Fibroblast of skin of right biceps (primary cell): ENCODE results near the gene CENPU.

Experiments
- DNase-seq: peaks from one replicate; pipeline ENCODE4 v3.0.0-alpha.2; 2013

CENPU gene

DNA sequence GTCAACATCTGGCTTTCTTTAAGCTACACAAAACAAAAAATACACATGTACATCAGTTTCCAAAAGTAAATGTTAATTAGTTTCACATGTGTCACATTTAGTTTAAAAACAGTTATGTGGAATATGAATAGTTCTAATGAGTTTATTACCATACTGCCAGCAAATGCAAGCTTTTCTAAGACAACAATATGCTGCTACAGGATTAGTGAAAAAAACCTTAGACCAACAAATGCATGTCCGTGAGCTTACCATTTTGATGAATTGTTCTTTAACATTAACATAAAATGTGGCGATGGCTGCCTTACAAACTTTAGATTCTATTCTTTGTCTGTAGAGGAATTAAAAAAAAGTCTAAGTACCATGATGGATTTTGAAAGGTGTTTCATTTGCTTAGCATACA, 31.8 kb downstream of the CENPU start:
- no peak for DNase-seq

DNA sequence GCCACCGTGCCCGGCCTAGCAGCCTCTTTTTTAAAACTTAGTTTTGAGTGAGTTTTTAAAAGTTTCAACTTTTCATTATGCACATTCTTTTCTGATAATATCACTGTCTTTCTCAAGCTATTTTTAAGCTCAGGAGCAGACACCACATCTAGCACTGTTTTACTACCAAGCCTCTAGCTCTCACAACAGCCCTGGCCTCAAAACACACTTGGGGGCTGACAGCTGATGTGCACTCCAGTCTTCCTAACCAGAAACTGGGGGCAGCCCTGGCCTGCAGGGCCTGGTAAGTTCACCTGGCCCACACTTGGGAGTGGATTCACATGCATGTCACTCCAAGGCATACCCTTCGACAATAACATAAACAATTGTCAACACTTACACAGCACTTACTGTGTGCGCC, 34.0 kb downstream of the CENPU start:
- no peak for DNase-seq

DNA sequence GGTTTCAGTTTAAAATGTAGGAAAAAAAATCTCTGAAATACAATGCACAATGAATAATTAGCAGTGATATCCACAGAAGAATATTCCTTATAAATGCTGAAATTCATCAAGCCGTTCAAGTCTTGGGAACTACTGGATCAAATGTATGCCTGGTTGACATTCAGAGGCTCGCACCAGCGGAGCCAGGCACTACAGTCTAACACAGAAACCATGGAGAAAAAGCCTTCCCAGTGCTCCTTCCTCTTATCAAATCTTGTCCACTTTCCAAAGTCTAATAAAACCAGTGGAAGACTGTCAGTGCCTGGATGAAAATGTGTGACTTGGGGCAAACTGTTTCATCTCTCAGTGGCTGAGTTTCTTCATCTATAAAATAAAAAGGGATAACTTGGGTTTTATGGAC, 35.9 kb downstream of the CENPU start:
- DNase-seq: no peak

DNA sequence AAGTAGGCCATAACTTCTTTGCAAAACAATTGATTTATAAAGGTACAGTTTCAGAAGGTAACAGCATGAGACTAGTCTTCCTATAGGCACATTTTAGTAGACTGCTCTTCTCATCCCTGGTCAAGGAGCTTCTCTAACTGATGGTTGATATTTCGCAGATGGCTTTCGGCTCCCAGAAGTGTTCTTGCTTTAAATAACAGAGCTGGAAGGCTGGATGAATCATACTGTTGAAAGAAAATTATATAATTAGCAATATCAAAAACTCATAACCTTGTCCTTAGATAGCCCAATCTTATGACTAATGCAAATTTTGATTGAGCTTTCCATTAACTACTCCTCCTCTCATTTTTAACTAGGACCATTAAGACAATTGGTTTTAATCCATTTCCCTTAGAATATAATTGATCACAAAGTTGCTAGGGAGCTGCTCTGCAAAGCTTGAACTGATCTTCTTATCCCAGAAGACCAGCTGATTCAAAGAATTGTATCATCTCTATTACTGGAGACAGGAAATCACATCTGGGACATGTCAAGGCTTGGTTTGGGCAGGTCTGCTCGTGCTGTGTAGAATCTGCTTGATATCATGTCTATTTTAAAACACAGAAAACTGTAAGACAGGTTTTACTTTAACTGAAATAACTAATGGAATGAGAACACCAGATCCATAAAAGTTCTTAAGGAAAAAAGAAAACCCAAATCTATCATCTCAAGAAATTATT, 38.6 kb downstream of the CENPU start:
- DNase-seq: no peak

DNA sequence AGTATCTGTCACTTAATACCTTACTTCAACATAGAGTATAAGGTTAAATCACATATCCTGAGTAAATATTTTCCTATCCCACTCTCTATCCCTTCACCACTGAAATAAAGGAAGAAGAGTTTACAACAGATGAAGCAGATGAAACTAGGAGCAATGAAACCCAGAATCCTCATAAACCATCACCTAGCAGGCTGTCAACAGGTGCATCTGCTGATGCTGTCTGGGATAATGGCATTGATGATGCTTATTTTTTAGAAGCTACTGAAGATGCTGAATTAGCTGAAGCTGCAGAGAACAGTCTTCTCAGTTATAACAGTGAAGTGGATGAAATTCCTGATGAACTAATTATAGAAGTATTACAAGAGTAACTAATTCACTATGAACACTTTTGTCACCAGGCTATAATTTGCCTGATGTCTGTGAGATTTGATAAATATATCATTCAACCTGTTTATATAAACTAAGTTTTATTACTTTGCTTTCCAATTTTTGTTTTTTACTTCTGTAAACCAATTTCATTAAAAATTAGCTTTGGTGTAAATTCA, 39.4 kb downstream of the CENPU start:
- no peak for DNase-seq

DNA sequence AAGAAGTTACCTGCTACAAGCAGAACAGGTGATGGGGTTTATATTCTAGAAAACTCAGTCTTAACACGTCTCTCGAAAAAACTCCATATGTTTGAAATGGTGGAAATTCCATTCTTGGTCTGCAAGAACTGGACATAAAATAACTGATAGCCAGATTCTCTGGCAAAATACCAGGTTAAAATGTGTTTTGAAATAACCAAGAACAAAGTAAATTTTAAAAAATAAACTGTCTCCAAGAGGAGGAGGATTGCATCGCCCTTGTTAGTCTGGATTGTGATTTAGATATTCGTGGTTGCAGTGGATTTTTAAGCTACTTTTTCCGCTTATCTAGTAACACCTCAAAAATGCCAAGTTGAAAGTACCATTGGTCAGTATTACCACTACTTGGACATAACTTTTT, 40.8 kb downstream of the CENPU start:
- peak; percentile 17 for DNase-seq

DNA sequence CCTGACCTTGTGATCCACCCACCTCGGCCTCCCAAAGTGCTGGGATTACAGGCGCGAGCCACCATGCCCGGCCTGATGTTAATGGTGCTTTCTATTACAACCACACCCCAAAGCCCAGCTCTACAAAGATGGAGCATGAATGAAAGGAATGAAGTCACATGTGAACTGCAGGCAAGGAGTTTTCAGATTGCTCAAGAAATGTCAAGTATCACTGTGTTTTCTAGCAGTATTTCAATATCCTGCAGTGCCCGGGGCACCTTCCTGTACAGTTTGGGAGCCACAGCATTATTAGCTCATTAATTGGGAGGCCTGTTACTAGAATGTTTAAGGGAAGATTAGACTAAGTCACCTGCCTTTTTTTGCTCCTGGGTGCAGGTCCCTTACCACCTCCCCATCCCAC, 44.2 kb downstream of the CENPU start:
- DNase-seq: no peak

DNA sequence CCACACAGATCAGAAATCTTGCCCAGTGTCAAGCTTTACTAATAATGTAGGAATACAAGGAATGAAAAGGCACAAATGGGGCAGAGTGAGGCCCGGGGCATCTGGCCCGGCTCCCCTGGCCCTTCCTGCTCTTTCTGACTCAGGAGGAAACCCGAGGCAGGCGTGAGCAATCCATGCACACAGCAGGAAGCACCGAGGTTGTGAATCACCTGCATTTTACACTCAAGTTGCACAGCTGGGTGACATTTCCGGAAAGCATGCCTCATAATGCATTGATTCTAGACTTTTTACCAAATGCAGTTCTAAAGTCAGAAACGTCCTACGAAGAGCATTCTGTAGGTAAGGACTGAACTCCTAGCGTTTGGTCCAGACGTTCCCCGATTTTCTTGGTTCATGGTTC, 45.4 kb downstream of the CENPU start:
- peak; percentile 88 for DNase-seq

DNA sequence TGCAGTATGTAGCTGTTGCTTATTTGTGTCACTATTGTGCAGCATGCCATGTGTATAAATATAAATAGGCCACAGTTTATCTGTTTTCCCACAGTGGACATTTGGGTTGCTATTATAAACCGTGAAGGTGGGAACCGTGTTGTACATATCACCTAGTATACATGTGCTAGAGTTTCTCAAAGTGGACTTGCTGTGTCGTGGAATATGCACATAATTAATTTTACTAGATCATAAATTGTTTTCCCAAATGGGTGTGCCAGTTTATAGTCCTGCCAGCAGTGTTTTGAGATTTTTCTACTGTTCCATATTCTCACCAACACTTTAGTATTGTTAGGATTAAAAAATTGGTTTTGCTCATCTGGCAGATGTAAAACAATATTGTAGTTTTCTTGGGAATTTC, 45.9 kb downstream of the CENPU start:
- DNase-seq: no peak

DNA sequence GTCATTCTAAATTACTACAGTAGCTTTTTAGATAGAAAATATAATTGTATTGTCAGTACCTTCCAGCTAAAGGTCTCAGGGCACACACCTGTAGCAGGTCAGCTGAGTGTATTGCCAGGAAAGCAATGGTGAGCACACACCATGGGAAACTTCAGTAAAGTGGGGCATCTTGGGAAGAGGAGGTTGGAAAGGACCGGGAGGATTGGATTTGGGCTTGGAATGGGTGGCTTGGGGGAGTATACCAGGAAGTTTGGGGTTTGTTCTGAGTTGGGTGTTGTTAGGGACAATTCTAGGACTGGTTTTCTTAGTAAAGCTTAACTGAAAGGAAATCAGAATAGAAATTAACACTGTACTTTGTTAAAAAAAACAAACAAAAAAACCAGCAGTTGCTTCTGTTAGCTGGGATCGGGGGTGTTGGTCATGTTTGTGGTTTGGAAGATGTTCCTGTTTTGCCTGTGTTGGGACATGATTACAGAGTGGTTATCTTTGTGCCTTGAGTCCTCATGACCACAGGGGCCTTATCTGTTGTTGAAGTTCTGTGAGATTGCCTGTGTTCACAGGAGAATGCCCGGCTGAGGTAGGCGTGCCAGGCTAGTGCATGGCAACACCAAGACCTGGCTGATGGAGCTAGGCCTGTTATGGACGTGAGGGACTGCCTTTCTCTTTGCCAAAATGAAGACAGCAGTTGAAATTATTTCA, 49.3 kb downstream of the CENPU start:
- no peak for DNase-seq

DNA sequence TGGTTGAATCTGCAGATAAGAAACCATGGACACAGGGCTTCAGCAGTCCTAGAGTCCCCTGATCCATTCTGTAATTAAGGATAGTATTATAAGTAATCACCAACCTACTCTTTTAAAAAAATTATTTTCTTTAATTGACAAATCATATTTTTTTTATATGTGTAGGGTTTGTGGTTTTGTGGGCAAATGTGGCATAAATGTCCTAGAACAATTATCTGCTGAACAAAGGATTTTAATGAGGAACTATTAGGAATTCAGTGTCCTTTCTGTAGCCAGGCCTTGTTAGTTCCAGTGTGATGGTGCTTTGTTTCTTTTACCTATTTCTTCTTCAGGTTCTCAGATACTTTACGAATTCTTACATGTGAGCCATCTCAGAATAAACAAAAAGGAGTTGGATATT, 52.0 kb downstream of the CENPU start:
- no peak for DNase-seq

DNA sequence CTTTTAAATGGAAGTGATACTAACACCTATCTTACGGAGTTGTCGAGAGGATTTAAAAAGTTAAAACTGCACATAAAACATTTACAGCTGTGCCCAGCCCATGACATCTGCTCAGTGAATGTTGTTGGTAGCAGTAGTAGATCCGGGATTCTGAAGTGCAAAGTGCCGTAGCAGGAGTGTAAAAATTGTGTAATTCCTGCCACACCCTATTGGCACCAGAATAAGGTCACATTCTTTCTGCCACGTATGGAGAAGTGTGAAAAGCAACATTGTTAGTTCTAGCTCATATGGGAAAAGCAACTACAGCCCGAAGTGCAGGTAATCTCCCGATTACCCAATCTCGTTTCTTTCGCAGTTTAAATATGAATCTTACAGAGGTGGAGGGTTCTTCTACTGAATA, 53.2 kb downstream of the CENPU start:
- no peak for DNase-seq

DNA sequence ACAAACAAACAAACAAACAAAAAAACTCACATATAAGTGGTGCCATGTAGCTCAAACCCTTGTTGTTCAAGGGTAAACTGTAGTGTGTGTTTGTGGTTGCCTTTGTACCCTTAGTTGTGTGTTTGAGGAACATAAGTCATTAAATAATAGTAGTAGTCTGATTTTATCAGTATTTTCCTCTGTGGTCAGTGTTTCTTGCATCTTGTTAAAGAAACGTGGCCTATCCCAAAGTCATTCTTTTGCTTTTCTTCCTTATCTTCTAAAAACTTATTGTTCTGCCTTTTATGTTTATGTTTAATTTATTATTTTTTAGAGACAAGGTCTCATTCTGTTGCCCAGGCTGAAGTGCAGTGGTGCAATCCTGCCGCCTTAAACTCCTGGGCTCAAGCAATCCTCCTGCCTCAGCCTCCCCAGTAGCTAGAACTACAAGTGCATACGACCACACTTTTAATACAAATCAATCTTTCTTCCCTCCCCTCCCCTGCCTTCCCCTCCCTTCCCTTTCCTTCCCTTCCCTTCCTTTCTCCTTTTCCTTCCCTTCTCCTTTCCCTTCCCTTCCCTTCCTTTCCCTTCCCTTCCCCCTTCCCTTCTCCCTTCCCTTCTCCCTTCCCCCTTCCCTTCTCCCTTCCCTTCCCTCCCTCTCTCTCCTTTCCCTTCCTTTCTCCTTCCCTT, 57.9 kb downstream of the CENPU start:
- DNase-seq: no peak

DNA sequence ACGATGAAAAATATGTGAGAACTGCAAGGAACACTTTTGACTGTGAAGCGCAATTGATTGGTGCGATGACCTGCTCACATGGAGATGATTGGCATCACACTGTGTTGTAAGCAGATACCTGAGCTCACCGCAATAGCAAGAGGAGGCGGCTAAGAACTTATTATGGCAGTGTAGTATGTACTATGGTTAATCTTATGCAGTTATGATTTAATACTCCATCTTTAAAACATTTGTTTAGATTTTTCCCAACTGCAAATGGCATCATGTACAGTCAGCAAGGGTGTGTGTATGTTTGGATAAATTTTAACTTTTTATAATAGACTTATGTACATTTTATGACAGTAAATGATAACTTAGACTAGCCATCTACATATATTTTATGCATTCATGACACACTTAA, 58.9 kb downstream of the CENPU start:
- DNase-seq: no peak

DNA sequence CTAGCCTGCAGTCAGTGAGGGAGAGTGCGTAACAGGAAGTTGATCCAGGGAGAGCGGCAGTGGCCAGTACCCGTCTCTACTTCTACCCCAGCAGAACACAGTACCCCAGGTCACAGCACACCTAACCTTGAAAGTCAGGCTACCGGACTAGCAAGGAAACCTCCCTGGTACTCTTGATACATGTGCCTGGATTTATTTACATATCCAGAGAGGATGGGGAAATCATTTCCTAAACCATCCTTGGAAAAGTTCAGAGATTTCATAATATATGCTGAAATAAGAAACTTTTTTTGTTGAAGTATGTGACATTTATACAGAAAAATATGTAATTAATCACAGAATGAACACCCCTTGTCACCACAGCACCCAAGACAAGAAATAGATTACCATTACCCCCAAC, 59.9 kb downstream of the CENPU start:
- no peak for DNase-seq

DNA sequence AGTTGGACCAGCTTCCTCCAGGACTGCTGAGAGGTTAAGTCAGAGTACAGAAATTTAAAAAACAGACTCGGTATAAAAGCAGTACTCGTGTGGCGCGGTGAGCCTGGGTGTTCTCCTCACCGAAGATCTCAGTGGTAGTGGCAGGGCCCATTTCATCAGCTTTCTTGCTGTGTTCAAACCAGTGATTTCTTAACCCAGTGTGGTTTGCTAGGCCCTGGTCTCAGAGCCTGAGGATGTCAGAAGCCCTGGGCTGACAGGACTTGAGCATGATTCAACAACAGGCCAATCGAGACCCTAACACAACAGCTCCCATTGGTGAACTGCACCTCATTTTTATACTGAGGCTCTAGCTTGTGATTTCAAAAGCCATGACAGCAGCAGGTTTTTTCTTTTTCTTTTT, 61.2 kb downstream of the CENPU start:
- no peak for DNase-seq

DNA sequence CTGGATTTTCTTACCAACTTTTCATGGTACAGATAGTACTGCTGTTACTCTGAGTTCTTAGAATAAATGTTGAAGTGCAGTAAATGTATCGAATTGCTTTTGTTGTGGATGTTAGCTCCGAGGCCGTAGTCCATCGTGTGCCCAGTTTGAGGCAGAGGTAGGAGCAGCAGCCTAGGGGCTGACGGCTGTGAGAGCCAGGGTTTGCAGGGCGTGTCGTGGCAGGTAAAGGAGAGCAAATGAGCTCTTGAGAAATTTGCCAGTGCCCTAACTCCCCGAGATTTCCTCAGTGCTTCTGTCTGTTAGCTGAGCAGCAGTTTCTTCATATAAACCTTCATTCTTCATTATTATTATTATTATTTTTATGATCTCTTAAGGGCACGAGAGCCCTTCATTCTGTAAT, 62.8 kb downstream of the CENPU start:
- no peak for DNase-seq

DNA sequence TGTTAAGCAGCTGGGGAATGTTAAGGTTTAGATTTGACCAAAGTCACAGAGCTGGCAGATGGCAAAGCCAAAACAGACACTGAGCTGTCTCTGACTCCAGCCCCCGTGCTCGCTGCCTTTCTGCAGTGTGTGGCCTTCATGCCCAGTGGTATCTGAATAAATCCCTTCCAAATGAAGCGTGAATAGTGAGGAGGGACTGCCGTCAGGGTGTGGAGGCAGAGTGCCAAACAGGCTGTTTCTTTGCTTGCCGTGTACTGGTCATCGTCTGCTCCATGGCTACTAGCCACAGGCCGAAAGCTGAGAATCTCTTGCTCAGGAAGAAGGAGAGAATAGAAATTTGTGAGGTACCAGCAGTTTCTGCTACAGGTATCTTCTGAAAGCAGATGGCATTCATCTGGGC, 64.6 kb downstream of the CENPU start:
- no peak for DNase-seq

DNA sequence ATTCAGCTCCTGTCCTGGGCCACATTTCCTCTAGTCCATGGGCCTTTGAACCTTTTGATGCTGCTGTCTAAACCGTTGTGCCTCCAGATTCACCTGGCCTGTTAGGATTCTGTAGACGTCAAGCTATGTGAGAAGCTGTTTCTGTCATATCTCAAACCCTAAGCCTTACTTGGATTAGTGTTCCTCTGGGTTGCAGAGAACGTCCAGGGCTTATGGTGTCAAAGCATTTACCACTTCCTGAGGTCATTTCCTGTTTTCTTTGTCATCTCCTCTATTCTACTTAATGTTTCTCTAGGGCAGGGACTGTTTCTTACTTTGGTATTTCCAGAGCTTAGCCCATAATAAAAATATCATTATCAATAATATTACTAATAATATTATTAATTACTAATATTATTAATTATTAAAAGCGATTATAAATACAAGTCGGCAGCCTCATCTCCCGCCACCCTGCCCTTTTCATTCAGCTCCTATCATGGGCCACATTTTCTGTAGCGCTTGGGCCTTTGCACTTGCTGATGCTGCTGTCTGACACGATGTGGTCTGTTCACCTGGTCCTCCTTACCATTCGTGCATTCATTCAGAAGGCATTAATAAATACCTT, 65.3 kb downstream of the CENPU start:
- no peak for DNase-seq

DNA sequence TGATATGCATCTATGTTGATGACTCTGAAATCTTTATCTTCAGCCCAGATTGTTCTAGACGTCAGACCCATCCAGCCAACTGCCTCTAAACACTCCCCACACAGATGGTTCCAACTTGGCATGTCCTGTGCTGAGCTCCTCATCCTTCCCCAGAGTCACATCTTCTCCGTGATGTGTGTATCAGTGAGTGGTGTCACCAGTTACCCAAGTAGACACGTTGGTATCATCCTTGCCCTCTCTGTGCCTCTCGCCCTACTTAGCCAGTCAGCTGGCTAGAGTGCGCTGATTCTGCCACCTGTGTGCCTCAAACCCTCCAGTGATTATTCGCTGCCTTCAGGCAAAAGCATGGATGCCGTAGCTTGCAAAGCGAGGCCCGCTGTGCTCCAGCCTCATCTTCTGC, 65.8 kb downstream of the CENPU start:
- DNase-seq: no peak

DNA sequence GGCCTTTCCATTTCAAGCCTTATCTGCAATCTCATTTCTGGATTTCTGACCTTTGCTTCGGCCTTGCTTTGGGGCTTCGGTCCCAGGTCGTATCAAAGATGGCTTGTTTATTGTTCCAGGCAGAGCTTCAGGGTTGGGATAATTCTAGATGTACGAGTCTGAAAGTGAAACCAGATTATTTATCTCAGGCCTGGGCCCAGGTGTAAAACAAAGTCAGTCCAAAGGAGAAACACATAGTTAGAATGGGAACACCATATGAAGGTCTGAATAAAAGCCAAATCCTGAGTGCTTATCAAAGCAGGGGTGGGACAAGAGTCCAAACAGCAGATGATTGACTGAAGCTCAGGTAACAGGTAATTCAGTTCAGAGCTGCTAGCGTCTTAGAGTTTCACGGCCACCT, 67.2 kb downstream of the CENPU start:
- DNase-seq: no peak

DNA sequence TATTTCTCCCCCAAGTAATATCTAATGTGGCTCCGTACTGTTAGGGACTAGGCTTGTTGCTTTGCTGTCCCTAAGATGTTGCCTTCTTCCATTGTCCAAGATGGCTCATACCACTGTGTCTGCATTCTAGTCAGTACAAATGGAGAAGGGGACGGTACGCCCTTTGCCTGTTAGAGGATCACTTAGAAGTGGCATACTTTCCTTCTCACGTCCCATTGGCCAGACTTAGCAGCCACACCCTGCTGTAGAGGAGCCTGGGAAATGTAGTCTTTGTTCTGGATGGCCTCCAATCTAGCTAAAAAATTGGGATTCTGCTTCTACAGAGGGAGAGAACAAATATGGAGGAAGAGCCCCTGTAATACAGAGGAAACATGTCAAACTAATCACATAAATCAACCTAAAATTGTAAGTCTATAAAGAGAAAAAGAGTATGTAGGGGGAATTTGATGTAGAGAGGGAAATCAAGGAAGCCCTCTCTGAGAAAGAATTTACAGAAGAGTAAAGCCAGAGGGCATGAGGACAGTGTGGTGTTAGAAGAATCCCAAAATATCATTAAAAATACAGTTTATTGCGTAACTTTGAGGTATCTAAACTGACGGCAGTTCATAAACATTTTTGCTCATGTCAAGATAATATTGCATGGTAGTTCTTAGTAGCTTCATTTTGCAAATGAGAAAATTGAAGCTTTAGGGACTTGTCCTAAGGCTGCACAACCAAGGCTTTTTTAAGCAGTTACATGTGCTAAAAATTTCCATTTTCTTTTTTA, 69.3 kb downstream of the CENPU start:
- DNase-seq: peak; percentile 10

DNA sequence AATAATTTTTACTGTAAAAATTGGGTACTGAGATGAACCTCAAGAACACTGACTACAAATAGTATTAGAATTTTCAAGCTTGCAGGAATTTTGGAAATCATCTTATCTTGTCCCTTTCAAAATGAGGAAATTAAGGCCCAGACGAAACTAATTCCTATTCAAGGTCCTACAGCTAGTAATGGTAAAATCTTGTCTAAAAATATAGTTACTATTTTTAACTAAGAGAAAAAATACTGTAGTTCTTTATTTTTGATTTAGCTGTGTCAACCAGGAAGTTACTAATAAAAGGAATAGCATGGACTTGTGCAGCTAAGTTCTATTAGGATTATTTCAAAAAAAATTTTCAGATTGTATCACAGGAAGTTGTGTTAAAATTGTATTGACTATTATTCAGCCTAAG, 71.7 kb downstream of the CENPU start:
- DNase-seq: no peak
